ENCODE measurements around the gene ZNF581. TPM values are rescaled to one million over a fixed set of nuclear protein-coding genes. Genes with fewer than 3 reads are reported as not detected.

Gene ZNF581
- total RNA-seq, 3 donors from 2014 or later: 10.7 to 16.8 (median 16.7) TPM

DNA sequence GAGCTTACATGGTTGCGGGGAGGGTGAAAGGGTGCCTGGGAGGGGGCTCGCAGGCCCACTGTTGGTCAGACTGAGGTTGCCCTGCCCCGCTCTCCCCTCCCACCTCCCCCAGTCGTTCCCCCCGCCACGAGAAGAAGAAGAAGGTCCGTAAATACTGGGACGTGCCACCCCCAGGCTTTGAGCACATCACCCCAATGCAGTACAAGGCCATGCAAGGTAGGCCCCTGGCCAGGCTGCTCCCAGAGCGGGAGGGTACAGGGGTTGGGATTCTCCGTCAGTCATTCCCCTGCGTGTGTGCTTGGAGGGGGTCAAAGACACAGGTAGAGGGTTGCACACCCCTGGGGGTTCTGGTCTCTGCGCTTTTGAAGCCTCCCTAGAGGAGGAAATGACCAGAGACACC, 17.0 kb downstream of the ZNF581 start:
- Histone ChIP-seq H3K36me3 (peaks cover 20% of the 10 kb centered on the region), H3K27ac (no peak overlapping the region), H3K9me3 (no peaks in the 10 kb centered on the region), H3K4me3 (no peak overlapping the region), H3K27me3 (no peaks in the 10 kb centered on the region), H3K4me1 (peaks cover 19 to 37% of the 10 kb centered on the region in 2 donors)
- intact Hi-C loops (cut with DNase I; ENCODE audit: low total_unique reads): no loop called here
- no peak for DNase-seq (ENCODE audit: low spot score in 2 of 2)
- TF ChIP-seq, protein P1, sequence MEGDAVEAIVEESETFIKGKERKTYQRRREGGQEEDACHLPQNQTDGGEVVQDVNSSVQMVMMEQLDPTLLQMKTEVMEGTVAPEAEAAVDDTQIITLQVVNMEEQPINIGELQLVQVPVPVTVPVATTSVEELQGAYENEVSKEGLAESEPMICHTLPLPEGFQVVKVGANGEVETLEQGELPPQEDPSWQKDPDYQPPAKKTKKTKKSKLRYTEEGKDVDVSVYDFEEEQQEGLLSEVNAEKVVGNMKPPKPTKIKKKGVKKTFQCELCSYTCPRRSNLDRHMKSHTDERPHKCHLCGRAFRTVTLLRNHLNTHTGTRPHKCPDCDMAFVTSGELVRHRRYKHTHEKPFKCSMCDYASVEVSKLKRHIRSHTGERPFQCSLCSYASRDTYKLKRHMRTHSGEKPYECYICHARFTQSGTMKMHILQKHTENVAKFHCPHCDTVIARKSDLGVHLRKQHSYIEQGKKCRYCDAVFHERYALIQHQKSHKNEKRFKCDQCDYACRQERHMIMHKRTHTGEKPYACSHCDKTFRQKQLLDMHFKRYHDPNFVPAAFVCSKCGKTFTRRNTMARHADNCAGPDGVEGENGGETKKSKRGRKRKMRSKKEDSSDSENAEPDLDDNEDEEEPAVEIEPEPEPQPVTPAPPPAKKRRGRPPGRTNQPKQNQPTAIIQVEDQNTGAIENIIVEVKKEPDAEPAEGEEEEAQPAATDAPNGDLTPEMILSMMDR (IDR thresholded peaks at IDR 0.05): no peak
- no peak for TF ChIP-seq POLR2AphosphoS5 (IDR thresholded peaks at IDR 0.05)
- TF ChIP-seq POLR2A (IDR thresholded peaks at IDR 0.05): no peak

DNA sequence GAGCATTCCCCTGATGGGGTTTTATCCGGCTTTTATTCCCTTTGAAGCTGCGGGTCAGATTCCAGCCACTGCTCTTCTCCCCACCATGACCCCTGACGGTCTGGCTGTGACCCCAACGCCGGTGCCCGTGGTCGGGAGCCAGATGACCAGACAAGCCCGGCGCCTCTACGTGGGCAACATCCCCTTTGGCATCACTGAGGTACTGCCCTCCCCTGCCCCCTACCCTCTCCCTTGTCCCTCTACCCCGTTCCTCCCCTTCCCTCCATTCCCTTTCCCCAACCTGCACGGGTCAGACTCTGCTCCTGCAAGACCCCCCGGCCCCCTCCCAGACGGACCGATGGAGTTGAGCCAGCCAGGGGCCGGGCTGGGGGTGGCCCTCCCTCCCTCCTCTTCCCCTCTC, 17.5 kb downstream of the ZNF581 start:
- Histone ChIP-seq H3K4me3 (no peak overlapping the region), H3K27ac (no peak overlapping the region), H3K36me3 (peaks cover 23% of the 10 kb centered on the region), H3K4me1 (peaks cover 19 to 34% of the 10 kb centered on the region in 2 donors), H3K9me3 (no peaks in the 10 kb centered on the region), H3K27me3 (no peaks in the 10 kb centered on the region)
- TF ChIP-seq POLR2A (IDR thresholded peaks at IDR 0.05): no peak
- TF ChIP-seq, protein P1 (IDR thresholded peaks at IDR 0.05): no peak
- TF ChIP-seq POLR2AphosphoS5 (IDR thresholded peaks at IDR 0.05): no peak
- intact Hi-C loops (cut with DNase I; ENCODE audit: low total_unique reads): no loop called here
- no peak for DNase-seq (ENCODE audit: low spot score in 2 of 2)

DNA sequence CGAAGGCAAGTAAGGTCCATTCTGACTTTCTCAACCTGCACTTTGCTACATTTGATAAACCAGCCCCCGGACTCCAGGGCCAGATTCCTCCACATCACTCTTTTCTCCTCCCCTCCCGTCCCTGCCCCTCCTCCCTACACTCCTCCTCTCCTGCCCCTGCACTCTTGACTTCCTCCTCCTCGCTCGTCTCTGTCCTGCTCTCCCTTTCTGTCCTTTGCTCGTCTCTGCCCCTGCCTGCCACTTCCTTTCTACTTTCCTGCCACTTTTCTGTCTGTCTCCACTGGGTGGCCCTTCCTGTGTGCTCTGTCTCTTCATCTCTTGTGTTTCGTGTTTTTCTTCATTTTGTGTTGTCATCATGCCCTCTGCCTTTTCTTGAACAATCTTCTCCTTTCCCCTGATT, 18.4 kb downstream of the ZNF581 start:
- Histone ChIP-seq H3K27me3 (no peaks in the 10 kb centered on the region), H3K27ac (no peak overlapping the region), H3K9me3 (no peaks in the 10 kb centered on the region), H3K4me1 (peaks cover 14 to 26% of the 10 kb centered on the region in 2 donors), H3K36me3 (peaks cover 31% of the 10 kb centered on the region), H3K4me3 (no peak overlapping the region)
- no peak for DNase-seq (ENCODE audit: low spot score in 2 of 2)
- intact Hi-C loops (cut with DNase I; ENCODE audit: low total_unique reads): no loop called here
- no peak for TF ChIP-seq POLR2A (IDR thresholded peaks at IDR 0.05)
- TF ChIP-seq, protein P1 (IDR thresholded peaks at IDR 0.05): no peak
- no peak for TF ChIP-seq POLR2AphosphoS5 (IDR thresholded peaks at IDR 0.05)

DNA sequence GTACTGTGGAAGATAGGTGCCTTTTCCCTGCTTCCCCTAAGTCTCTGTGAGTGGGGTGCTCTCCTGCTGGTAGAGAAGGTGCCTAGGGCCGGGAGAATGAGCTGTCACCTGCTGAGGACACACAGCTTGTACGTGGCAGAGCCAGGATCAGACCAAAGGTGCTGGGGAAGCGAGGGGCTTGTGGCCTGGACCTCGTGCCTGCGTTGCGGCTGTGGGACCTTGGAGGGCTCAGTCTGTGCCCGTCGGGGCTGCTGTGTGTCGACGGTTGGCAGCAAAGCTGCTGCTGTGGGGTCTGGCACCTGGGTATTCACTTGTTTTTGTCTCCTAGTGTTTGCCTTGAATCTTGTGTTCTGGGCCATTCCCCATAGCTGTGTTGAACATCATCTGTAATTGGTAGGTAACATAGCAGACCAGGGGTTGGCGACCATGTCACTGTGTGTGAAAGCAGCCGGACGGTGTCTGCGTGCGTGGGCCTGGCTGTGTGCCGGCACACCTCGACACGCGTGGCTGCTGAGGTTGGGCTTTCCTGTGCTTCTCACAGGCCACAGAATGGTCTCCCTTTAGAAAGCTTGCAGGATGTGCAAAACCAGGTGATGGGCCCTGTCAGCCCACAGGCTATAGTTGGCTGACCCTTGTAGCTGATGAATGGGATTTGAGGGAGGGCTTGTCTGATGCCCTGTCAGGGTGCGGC, 20.5 kb downstream of the ZNF581 start:
- Histone ChIP-seq H3K36me3 (peaks cover 35% of the 10 kb centered on the region), H3K4me1 (peaks cover 3 to 4% of the 10 kb centered on the region in 2 donors), H3K27me3 (no peaks in the 10 kb centered on the region), H3K9me3 (no peaks in the 10 kb centered on the region), H3K4me3 (no peak overlapping the region), H3K27ac (no peak overlapping the region)
- DNase-seq (ENCODE audit: low spot score in 2 of 2): no peak
- intact Hi-C loops (cut with DNase I; ENCODE audit: low total_unique reads): no loop called here
- TF ChIP-seq, protein P1 (IDR thresholded peaks at IDR 0.05): no peak
- TF ChIP-seq POLR2A (IDR thresholded peaks at IDR 0.05) (no peak), POLR2AphosphoS5 (IDR thresholded peaks at IDR 0.05) (no peak)

DNA sequence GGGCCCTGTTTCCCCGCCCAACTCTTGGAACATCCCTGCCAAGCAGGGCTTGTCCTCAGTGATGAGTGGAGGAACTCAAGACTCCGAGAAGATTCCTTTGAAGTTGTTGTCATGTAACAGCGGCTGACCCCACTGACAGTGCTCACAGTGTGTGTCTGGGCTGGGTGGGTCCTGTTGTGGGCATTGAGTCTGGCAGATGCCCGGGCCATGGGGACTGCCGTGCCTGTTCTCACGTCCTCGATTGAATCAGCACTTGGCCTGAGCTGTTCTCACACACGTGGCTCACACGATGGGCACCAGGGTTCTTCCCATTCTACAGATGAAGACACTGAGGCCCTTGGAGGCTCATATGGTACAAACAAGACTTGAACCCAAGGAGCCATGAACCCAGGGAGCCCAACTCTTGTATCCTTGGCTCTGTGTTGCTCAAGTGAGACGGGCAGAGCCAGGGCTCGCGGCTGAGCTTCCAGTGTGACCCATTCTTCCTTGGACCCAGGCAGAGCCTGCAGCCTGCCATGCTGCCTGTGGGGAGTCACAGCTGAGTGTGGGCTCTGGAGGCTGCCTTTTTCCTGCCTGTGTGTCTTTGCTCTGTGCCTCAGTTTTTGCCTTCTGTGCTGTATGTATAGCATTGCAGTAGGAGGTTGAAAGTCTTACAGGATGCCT, 23.0 kb downstream of the ZNF581 start:
- no peaks in the 10 kb centered on the region for H3K27me3 ChIP-seq
- H3K9me3 ChIP-seq: no peaks in the 10 kb centered on the region
- H3K4me1 ChIP-seq: no peaks in the 10 kb centered on the region
- H3K36me3 ChIP-seq: peaks cover 40% of the 10 kb centered on the region
- TF ChIP-seq POLR2AphosphoS5 (IDR thresholded peaks at IDR 0.05) (no peak), POLR2A (IDR thresholded peaks at IDR 0.05) (no peak)
- TF ChIP-seq, protein P1 (IDR thresholded peaks at IDR 0.05): no peak
- intact Hi-C loops (cut with DNase I; ENCODE audit: low total_unique reads): no loop called here
- no peak overlapping the region for H3K27ac ChIP-seq
- H3K4me3 ChIP-seq: no peak overlapping the region
- no peak for DNase-seq (ENCODE audit: low spot score in 2 of 2)
